Ecto neural progenitor cell (in vitro differentiated cells): ENCODE data around the gene CIAO2B.

Source experiments
- DNase-seq: peaks from one replicate; pipeline ENCODE4 v3.0.0-alpha.2; 2018; ENCODE audit warnings: low spot score

Gene CIAO2B

DNA sequence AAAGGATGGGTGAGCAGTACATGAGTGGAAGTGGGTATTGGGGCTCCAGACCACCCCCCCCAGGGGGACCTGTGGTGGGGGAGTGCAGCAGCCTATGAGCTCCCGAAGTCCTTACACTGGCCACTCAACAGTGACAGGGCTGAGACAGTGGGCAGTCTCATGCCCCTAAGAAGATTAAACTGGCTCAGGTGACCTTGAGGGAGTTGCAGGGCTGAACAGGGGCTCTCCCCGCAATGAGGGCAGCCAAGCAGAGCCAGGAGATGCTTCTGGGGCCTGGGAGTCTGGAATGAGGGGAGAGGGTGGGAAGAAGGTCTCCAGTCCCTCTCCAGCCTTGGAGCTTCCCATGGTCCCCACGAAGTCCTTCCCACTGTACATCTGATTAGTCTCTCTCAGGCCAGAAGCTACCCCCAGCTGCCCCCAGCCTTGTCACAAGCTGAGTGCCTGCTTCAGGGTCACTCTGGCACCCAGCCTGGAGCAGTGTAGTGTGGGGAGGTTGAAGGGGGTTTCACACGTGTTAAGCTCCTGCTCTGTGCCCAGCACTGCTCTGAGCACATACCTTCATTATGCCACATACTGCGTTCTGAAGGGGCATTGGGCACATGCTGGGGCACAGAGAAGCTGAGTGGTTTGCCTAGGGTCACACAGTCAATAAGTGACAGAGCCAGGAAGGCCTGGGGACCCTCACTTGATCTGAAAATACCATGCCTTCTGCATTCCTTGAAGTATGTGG, 14.5 kb downstream of the CIAO2B start:
- no peak for DNase-seq

GRCh38 chr16:66918803-66919568, 15.2 kb downstream of the CIAO2B start, which contains the start of gene CDH16:
Gene CDH16 (minus strand): TSS chr16:66918885. CDS start chr16:66918065, 820 bp downstream.
- no peak for DNase-seq

DNA sequence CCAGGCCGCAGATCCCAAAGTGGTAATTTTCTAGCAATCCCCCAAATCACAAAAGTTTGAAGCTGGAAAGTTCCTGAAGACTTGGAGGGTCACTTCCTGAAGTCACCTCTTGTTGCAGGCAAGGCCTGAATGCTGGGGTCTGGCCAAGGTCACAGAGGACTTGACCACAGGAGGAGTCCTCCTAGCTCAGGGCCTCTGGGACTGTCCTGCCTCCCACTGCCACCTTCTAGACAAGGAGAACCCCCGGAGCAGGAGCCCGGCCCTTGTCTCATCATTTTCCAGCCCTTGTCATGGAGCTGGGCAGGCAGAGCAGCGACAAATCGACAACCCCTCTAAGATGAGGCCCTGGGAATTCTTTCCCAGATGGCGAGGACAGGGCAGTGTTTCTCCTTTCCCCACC, 15.8 kb downstream of the CIAO2B start:
- DNase-seq, result no peak

- no peak for DNase-seq
These were observed 16.5 kb downstream of the CIAO2B start for GRCh38 chr16:66917741-66918140.

GRCh38 chr16:66916518-66916917, 17.7 kb downstream of the CIAO2B start:
- no peak for DNase-seq

DNA sequence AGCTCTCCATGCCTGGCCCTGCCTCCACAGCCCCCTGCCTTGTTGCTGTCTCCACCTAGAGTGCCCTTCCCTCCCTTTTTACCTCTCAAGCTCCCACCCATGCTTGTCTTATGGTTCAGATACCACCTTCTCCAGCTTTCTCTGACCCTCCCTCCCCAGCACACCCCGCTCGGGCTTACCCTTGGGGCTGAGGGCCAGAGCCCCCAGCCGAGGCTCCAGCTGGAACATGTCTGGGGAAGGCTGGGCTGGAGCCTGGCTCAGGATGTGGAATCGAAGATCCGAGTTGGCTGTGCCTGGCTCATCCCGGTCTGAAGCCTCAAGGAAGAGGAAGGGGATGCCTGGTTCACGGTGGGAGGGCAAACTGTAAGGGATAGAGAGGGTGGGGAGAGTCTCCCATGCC, 19.2 kb downstream of the CIAO2B start:
- no peak for DNase-seq

GRCh38 chr16:66914541-66914940, 19.7 kb downstream of the CIAO2B start:
- no peak for DNase-seq

- DNase-seq, result no peak
These were observed 20.5 kb downstream of the CIAO2B start for GRCh38 chr16:66913711-66914110.

DNA sequence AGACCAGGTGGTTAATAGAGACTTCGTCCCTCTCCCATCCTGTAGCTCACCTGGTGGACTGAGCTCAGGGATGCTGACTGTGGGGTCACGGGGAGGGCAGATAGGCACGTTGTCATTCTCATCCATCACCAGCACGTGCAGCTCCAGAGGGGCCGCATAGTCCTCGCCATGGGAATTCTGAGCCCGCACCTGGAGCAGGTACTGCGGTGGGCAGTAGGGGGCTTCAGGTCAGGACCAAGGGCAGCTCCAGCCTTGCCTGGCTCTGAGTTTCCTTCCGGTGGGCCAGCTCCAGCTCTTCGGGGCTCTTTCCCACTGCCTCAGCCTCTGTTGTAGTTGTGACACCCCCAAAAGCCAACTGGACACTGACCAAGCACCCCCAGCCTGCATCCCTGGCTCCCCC, 21.1 kb downstream of the CIAO2B start:
- no peak for DNase-seq

GRCh38 chr16:66911801-66912200, 22.4 kb downstream of the CIAO2B start:
- DNase-seq, result no peak

- no peak for DNase-seq
These were observed 23.1 kb downstream of the CIAO2B start for GRCh38 chr16:66911112-66911511.

DNA sequence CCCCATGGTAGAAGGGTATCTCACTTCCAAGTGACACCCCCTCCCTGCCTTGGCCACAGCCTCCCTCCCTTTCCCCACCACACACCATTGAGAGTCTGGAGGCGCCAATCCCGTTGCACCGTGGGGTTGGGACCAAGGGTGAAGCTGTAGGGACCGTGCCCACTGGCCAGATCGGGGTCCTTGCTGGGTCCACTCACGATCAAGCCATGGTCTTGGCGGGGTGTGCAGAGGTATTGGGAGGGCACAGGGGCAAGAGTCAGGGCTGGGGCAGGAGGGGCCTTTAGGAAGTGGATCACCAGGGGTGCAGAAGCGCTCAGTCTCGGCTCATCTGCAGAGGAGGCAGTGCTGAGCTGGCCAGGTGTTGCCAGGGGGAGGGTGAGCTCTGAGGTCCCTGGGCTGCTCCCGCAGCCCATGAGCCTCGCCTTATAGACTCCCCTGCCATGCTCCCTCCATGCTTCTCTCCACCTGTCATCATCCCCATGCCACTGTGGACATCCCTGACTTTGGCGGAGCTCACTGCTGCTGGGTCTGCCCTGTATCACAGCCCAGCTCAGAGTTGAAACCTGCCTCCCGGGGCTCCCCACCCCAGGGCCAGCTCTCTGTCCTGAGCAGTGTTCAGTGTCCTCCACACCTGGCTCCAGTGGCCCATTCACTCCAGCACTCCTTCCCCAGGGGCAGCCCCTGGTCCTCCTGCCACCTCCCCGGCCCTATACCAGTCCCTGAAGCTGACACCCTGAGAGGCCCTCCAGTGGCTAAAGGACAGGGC, 23.8 kb downstream of the CIAO2B start:
- DNase-seq, result no peak

- no peak for DNase-seq
These were observed 25.2 kb downstream of the CIAO2B start for GRCh38 chr16:66908762-66909559.

DNA sequence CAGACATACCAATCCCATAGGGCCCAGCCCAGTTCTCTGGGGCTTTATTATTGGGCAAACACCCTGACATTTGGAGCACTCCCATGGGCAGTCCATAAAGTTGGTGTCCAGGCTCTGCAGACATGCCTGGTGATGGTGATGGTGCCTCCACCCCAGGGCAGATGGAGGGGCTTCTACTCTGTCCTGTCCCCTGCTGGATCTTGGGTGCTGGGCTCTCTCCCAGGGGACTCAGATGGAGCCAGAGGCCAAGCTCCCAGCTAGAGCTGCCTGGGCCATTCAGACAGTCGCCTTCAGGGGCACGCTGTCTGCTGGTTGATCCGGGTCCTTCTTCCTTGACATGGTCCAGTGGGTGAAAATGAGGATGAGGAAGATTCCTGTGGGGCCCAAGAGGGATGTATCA, 26.1 kb downstream of the CIAO2B start:
- no peak for DNase-seq

DNA sequence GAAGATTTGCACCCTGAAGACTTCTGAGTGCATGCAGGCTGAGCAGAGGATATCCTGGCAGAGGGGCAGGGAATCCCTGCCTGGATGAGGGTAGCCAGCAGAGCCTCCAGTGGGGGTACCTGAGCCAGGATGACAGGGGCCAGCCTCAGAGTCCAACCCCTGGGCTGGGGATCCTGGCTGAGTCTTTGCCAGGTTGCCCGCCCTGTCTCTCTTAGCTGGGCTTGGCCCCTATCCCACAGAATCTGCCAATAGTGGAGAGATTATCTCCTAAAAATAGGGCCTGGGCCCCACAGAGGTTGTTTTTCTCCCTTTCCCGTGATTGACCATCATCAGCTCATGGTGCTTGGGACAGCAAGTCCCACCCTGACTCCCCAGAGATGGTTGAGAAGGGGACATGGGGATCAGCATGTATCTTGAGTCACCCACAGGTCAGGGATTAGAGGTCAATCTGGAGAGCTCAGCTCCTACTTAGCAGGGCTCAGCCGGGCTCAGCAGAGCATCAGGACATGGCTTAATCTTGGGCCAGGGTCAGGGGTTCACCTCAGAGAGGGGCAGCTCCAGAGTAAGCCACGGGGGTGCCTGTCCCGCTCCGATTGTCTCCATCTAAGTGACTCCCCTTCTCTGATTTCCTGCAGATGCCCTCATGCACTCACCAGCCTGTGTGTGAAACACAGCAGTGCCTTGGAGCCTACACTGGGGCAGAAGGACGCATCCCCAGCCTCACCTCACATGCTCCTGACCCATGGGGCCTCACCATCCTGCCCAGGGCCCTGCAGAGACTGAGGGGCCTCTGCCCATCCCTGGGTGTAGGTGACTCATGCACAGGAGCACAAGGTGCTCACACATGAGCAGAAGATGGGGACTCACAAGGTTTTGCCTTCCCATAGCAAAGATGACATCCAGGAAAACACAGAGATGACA, 27.0 kb downstream of the CIAO2B start:
- DNase-seq, result no peak

DNA sequence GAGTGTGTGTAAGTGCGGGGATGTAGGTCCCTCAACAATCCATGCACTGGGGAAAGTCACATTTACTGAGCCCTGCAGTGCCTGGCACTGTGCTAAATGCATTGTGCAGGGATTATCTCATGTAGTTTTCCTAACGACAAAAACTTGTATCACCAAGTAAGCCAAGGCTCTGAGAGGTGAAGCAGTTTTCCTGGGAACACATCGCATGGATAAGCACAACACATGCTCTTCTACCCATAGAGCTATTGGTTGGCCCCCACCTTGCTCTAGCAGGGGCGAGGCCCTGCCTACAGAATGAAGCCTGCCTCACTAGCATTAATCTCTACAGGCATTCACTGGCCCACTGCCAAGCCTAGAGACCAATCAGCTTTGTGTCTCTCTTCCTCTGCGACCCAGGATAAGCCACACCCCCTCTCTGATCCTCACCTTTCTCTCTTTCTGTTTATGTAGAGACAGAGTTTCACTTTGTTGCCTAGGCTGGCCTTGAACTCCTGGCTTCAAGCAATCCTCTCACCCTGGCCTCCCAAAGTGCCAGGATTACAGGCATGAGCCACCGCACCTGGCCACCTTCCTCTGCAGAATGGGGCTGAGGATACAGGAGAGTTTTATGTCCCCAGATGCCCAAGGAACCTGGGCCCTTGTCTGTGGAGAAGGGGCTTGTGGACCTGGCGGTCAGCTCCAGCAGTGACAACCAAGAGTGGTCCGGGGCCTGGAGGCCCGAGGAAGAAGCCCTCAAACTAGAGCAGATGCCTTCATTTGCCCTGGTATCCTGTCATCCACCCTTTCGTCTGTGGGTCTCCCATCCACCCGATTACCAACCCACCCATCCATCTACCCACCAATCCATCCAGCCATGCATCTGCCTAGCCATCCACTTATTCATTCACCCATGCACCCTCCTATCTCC, 28.3 kb downstream of the CIAO2B start:
- no peak for DNase-seq

DNA sequence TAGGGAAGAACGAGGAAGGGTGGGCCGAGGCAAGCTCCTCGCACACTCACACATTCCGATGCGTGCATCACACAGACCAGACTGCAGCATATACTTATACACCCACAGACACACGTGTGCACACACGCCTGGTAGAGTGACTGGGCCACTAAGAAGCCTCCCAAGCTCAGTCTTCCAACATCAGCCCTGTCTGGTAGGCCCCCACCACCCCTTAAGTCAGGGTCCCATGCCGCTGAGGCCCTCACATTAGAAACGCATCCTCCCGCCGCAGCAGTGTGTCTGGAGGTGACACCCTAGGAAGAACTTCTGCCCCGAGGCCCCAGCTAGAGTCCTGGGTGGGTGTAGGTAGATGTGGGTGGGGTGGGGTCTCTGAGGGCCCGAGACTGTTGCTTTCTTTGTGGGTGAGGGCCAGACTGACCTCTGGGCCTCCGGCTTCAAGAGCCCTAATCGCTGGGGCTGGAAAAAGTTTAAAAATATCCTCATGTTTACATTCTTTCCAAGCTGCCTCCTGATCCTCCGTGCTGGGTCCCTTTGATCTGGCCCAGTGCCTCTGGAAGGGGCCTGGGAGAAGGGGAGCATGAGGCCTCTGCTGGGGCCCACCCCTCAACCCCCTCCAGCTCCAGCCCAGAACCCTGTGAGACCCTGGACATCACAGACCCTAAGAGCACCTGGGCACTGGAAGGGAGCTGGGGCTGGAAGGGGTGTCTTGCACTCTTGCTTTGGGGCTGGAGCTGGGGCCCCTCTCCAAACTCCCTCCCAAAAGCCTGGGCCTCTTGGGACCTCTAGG, 29.2 kb downstream of the CIAO2B start:
- no peak for DNase-seq

GRCh38 chr16:66904428-66904845, 29.8 kb downstream of the CIAO2B start:
- no peak for DNase-seq
